Stimulated activated CD8-positive, alpha-beta memory T cell treated with anti-CD3 and anti-CD28 coated beads, Interleukin-4, amount 100 ng/mL, for 48 hours (primary cell): Measurements from ENCODE around the gene IFI27L2.

Experiments used
- DNase-seq: peaks from one replicate; pipeline ENCODE4 v3.0.0-alpha.2; 2020

The IFI27L2 gene

DNA sequence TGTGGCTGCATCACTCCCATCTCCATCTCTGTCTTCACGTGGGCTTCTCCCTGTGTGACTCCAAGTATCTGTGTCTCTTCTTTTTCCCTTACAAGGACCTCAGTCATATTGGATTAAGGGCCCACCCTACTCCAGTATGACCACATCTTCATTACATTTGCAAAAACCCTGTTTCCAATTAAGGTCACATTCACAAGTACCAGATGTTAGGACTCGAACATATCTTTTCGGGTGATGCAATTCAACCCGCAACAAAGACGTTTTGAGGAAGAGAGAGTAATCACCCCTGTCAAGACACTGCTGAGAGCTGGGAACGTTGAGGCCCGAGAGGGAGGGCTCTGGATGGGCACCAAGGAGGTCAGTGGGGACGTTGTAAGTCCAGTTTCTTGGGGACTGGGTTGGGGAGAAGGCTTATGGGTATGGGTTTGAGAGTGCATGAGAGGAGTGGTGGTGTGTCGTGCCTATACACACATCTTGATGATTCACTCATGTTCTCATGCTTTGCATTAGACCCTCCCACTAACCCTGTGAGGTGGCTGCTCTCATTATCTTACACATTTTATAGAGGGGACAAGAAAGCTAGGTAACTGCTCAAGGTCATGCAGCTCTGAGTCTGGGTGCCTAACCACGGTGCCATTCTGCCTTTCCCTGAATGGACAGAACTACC, 30.9 kb downstream of the IFI27L2 start:
- DNase-seq: no peak

DNA sequence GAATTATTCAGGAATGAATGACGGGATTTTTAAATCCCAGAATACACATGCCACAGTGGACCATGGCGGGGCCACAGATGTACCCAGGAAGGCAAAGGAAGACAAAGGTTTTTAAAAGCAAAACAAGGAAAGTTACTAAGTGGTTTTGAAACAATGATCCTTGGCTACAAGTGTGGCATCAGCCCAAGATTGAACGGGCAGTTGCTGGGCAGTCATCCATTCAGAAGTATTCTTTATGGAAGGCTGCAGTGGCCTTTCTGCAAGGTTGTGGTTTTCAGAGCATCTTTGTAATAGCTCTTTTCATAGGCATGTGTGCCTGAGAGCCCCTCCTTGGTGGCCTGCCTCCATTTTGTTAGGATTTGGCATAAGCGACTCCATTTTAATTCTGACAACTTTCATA, 32.3 kb downstream of the IFI27L2 start:
- DNase-seq: no peak

GRCh38 chr14:94093418-94093817, 36.0 kb downstream of the IFI27L2 start:
- DNase-seq: no peak

DNA sequence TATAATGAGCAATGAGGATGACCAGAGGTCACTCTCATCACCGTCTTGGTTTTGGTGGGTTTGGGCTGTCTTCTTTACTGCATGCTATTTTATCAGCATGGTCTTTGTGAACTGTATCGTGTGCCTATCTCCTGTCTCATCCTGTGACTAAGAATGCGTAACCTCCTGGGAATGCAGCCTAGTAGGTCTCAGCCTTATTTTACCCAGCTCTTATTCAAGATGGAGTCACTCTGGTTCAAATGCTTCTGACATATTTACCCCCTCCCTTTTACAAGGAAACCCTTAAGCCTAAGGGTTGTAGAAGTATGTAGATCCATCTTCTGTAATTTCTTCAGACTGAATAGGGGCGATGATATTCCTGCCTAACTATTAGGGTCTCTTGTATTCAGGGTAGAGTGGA, 39.9 kb downstream of the IFI27L2 start:
- DNase-seq: no peak

- no peak for DNase-seq
These were observed 40.9 kb downstream of the IFI27L2 start for GRCh38 chr14:94088516-94088915.

DNA sequence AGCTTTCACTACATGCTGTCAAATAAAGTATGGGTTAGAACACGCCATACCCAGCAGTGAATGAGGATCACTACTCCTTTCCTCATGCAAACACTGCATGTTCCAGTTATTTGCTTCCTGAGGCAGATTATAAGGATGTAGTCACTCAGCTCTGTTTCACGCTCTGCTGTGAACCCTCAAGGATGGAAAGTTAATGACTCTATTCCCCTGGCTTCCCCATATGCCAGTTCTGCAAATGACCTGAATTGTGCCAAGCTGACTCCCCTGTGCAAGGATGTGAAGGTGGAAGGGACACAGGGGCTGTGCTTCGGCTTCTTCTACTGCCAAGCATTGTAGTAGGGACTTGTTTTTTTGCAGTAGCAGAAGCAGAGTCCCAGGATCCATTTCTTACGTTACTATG, 41.5 kb downstream of the IFI27L2 start:
- DNase-seq: no peak

GRCh38 chr14:94081386-94081820, 48.0 kb downstream of the IFI27L2 start:
- DNase-seq: no peak

GRCh38 chr14:94080621-94081385, 48.6 kb downstream of the IFI27L2 start, which contains the start of the genes DDX24 and IFI27L1:
TSS of gene DDX24 (minus strand) at chr14:94081202. CDS start at chr14:94079742, 1,460 bp downstream.
TSS of gene IFI27L1 (plus strand) at chr14:94081310. CDS start at chr14:94096938, 15,628 bp downstream.
- peak; percentile 98 for DNase-seq

- no peak for DNase-seq
These were observed 49.3 kb downstream of the IFI27L2 start for GRCh38 chr14:94079891-94080620.

- no peak for DNase-seq
These were observed 51.6 kb downstream of the IFI27L2 start for GRCh38 chr14:94077823-94078222.
